ENCODE data around the gene ARHGEF19.

DNA sequence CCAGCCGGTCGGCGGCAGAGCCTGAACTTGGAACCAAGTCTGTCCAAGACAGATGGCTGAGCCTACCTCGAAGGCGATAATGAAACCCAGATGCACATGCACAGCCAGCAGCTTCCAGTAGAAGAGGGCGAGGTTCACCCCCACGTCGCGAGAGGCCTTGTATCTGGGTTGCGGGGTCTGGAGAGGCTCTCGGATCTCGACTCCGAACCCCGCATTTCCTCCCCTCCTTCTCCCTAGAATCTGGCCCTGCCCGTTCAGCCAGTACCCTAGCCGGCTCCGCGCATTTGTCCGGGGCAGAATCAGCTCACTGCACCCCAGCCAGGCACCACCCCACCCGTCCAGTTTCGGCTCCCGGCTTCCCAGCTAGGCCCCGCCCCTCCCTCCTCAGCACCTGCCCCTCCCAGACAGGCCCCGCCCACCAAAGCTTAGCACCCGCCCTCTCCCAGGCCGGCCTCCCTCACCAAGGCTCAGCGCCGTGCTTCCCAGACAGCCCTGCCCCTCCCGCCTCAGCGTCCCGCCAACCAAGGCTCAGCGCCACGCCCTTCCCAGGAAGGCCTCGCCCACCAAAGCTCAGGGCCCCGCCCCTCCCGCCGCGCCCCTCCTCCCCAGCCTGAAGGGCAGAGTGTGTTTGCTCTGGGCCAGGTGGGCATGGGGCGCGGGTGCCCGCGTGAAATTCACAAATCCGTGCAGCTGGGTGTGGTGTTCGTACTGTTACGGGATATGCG lies 4.8 kb upstream of the ARHGEF19 start:
- TF ChIP-seq EGR1 (conservative IDR thresholded peaks at IDR 0.05) (no peak), BHLHE40 (IDR thresholded peaks at IDR 0.05; ENCODE audit: low read length) (peak; percentile 24), CTCF (IDR thresholded peaks at IDR 0.05 in 2 of 3, conservative IDR thresholded peaks at IDR 0.05 in 1 of 3; ENCODE audit: insufficient read depth in 2 of 3, low read depth in 1 of 3, low read length in 3 of 3) (no peak), SOX6 (IDR thresholded peaks at IDR 0.05) (no peak), ZNF41 (CRISPR knock-in tag; conservative IDR thresholded peaks at IDR 0.05) (no peak), HMGXB4 (CRISPR knock-in tag; IDR thresholded peaks at IDR 0.05) (no peak), REST (IDR thresholded peaks at IDR 0.05; ENCODE audit: borderline replicate concordance) (no peak), REST (CRISPR knock-in tag; IDR thresholded peaks at IDR 0.05; ENCODE audit: low read depth) (no peak), SP1 (CRISPR knock-in tag; IDR thresholded peaks at IDR 0.05) (peak; percentile 87), POLR2A (conservative IDR thresholded peaks at IDR 0.05) (peak; percentile 46; the same call in 1 of the 2 replicates), JUN (IDR thresholded peaks at IDR 0.05; ENCODE audit: borderline replicate concordance, low read depth, low read length) (no peak), JUN (CRISPR knock-in tag; IDR thresholded peaks at IDR 0.05; ENCODE audit: borderline replicate concordance) (no peak), FOXK2 (conservative IDR thresholded peaks at IDR 0.05 in 1 of 2, IDR thresholded peaks at IDR 0.05 in 1 of 2; ENCODE audit: low read depth in 2 of 2) (no peak; a peak in 1 of 4 replicates), E2F8 (IDR thresholded peaks at IDR 0.05; ENCODE audit: low read depth, partially characterized antibody) (peak; percentile 25), SMC3 (conservative IDR thresholded peaks at IDR 0.05; ENCODE audit: insufficient read depth, low read depth, low read length) (no peak)

Measured in K562 (cell line).